K562 (cell line): ENCODE data around the gene VENTX. TPM values are rescaled to one million over a fixed set of nuclear protein-coding genes. Genes with fewer than 3 reads are reported as not detected.

Experiments used
- ATAC-seq: fragments of 200-7000 bp; cut with Tn5 transposase; 3 replicates; pipeline ENCODE4 v1.9.1; 2020; ENCODE audit warnings: moderate library complexity
- BruUV-seq: library from RNA; stranded (reverse); fragments of 400-500 nt; replicated peaks from 2 replicates; lab custom pipeline; 2021; lab: Mats Ljungman, UMichigan
- CTCF ChIA-PET: fragments of 300-600 bp; formaldehyde crosslinking; extraction: SDS; loops from one replicate; lab custom pipeline; 2021; ENCODE audit warnings: low intra/inter-chr PET ratio; lab: Yijun Ruan, JAX
- POLR2A ChIA-PET: fragments of 300-600, 350-650 bp; sonication (Branson Sonifier 250); formaldehyde crosslinking; extraction: SDS; loops from one replicate; lab custom pipeline; 2021; ENCODE audit warnings: antibody characterized with exemption, inconsistent platforms; lab: Yijun Ruan, JAX
- DNase-seq, 4 experiments: peaks; one replicate each; pipeline versions ENCODE4 v3.0.0 to v3.0.0-alpha.2; 2011 to 2018; ENCODE audit warnings: low spot score in 3 of 4, mixed read lengths in 3 of 4; ENCODE audit errors: extremely low read depth in 1 of 4
- FAIRE-seq: peaks from 2 replicates; lab custom pipeline; 2011; peaks lifted over from hg19 to GRCh38; lab: Jason Lieb, UNC
- H2AFZ ChIP-seq: 2 replicates; pipeline ENCODE4 v1.6.0; 2011; ENCODE audit warnings: low read depth, low read length, control low read depth, inconsistent platforms
- H3K27ac ChIP-seq: fragments of 200-600 bp; 3 replicates; pipeline ENCODE4 v1.8.0; 2011; ENCODE audit warnings: low read depth, mild to moderate bottlenecking, control low read depth, inconsistent platforms, low read length, moderate library complexity, mixed read lengths; ENCODE audit errors: extremely low read depth
- H3K27me3 ChIP-seq, 2 experiments: fragments of 300-600 bp in 1 of 2; 2 replicates in 1 of 2; 3 replicates in 1 of 2; pipeline versions ENCODE4 v1.6.0 to v1.8.0; 2011; ENCODE audit warnings: inconsistent platforms in 2 of 2, low read length in 2 of 2, mild to moderate bottlenecking in 1 of 2, mixed read lengths in 1 of 2, moderate library complexity in 1 of 2; ENCODE audit not compliant: control insufficient read depth in 2 of 2, insufficient read depth in 2 of 2
- H3K36me3 ChIP-seq: fragments of 300-600 bp; 3 replicates; pipeline ENCODE4 v1.8.0; 2011; ENCODE audit warnings: mild to moderate bottlenecking, low read length, inconsistent platforms; ENCODE audit not compliant: control insufficient read depth, insufficient read depth
- H3K4me1 ChIP-seq, 2 experiments: fragments of 200-600 bp in 1 of 2; replicated peaks in 1 of 2; 2 replicates in 1 of 2; 3 replicates in 1 of 2; pipeline versions ENCODE4 v1.5.1 to v1.8.0; 2011; ENCODE audit warnings: inconsistent platforms in 2 of 2, low read length in 2 of 2, mild to moderate bottlenecking in 1 of 2, mixed read lengths in 1 of 2, moderate library complexity in 1 of 2; ENCODE audit not compliant: control insufficient read depth in 2 of 2, insufficient read depth in 2 of 2
- H3K4me2 ChIP-seq: 2 replicates; pipeline ENCODE4 v1.6.1; 2011; ENCODE audit warnings: low read length, control low read depth, inconsistent platforms, mixed read lengths; ENCODE audit not compliant: insufficient read depth
- H3K4me3 ChIP-seq: fragments of 200-600 bp; sonication (generic), shearing (Covaris generic); 2 replicates; pipeline ENCODE4 v1.5.1; 2016; ENCODE audit warnings: control low read depth, inconsistent platforms
- H3K79me2 ChIP-seq: fragments of 200-600 bp; 3 replicates; pipeline ENCODE4 v1.8.0; 2011; ENCODE audit warnings: low read length, inconsistent platforms; ENCODE audit not compliant: control insufficient read depth, insufficient read depth
- H3K9ac ChIP-seq, 2 experiments: 2 replicates each; pipeline versions ENCODE4 v1.6.0 to v1.6.1; 2011; ENCODE audit warnings: low read depth in 2 of 2, low read length in 2 of 2, control low read depth in 1 of 2, inconsistent platforms in 1 of 2, mild to moderate bottlenecking in 1 of 2, mixed read lengths in 1 of 2; ENCODE audit not compliant: insufficient read depth in 1 of 2
- H3K9me1 ChIP-seq: one replicate; pipeline ENCODE4 v1.6.0; 2011; ENCODE audit warnings: inconsistent platforms, mild to moderate bottlenecking, low read length, moderate library complexity; ENCODE audit not compliant: control insufficient read depth, insufficient read depth
- H3K9me3 ChIP-seq: replicated peaks from 2 replicates; pipeline ENCODE4 v1.5.1; 2011; ENCODE audit warnings: low read depth, low read length, inconsistent platforms; ENCODE audit not compliant: control insufficient read depth, insufficient read depth
- H4K20me1 ChIP-seq: replicated peaks from 2 replicates; pipeline ENCODE4 v1.6.1; 2011; ENCODE audit warnings: low read length, inconsistent platforms, mixed read lengths; ENCODE audit not compliant: control insufficient read depth, insufficient read depth
- CREB1 ChIP-seq, 2 experiments: sonication (generic) in 1 of 2; formaldehyde crosslinking in 1 of 2; IDR thresholded peaks; 2 replicates each; pipeline versions ENCODE4 v1.6.1 to v1.8.0; 2012 to 2022; ENCODE audit warnings: inconsistent platforms in 1 of 2, mild to moderate bottlenecking in 1 of 2, missing genetic modification reagents in 1 of 2, moderate library complexity in 1 of 2
- ZBTB33 ChIP-seq: sonication (generic); formaldehyde crosslinking; IDR thresholded peaks from 2 replicates; pipeline ENCODE4 v1.8.1; 2023; ENCODE audit warnings: mild to moderate bottlenecking, missing genetic modification reagents
- ZNF395 ChIP-seq: fragments of 200-800 bp; sonication (Bioruptor generic); IDR thresholded peaks from 2 replicates; pipeline ENCODE4 v1.6.1; 2017; ENCODE audit warnings: missing genetic modification characterization, missing compliant biosample characterization
- WGBS: fragments of 100-300 bp; shearing (Covaris generic); methylation state at CpG from one replicate; pipeline ENCODE4 v1.1.6; 2016; ENCODE audit warnings: low coverage, mixed read lengths; ENCODE audit not compliant: insufficient coverage; ENCODE audit errors: missing lambda C conversion rate; 5-methylcytosine and 5-hydroxymethylcytosine counted together
- in situ Hi-C: fragments of 300-500 bp; cut with MboI; formaldehyde crosslinking; loops from 4 replicates; pipeline ENCODE4 v1.15.0; 2018; ENCODE audit warnings: inconsistent platforms, mixed read lengths
- intact Hi-C: fragments of 100-400 bp; cut with micrococcal nuclease; formaldehyde crosslinking; loops from 2 replicates; pipeline ENCODE4 v1.14.2; 2022
- polyA plus RNA-seq, 8 experiments: library from polyadenylated mRNA; depleted of rRNA in 4 of 8; stranded (reverse) in 5 of 8; unstranded in 3 of 8; fragments of >200 nt; fragmentation: Nextera tagmentation in 2 of 8; fragmentation: Illumina TruSeq in 1 of 8; extraction: Ambion mirVana in 2 of 8; extraction: Trizol in 1 of 8; gene quantifications; 2 replicates each; pipeline versions ENCODE4 v1.2.1 to v1.2.3, GENCODE V29; 2011 to 2014; ENCODE audit warnings: inconsistent platforms in 1 of 8, missing spikeins in 1 of 8
- total RNA-seq, 7 experiments: library from RNA; depleted of rRNA in 6 of 7; stranded (reverse); fragments of >200 nt in 6 of 7; fragmentation: Illumina TruSeq in 2 of 7; extraction: Trizol in 2 of 7; gene quantifications; 2 replicates each; pipeline versions ENCODE4 v1.2.1 to v1.2.3, GENCODE V29; 2011 to 2021; ENCODE audit warnings: low replicate concordance in 1 of 7

VENTX gene
- total and polyA plus RNA-seq, 9 of the 15 experiments (the other 6 are each of a cell fraction or from before 2014, with no cell fraction given), result 0.07 to 0.70 (median 0.20) TPM; not detected in 1

- no peak for TF ChIP-seq ZNF395 (CRISPR knock-in tag)
These were observed 12.5 kb downstream of the VENTX start (continued) for GRCh38 chr10:133249975-133250754.

- Histone ChIP-seq H3K9ac (no peak overlapping the region; a peak in 1 of 4 replicates), H2AFZ (no peak overlapping the region), H3K9me3 (no peaks in the 10 kb centered on the region), H3K4me3 (no peak overlapping the region), H3K4me1 (peaks cover 17 to 70% of the 10 kb centered on the region in 2 experiments; a peak in 4 of 5 replicates), H4K20me1 (no peaks in the 10 kb centered on the region), H3K27ac (no peak overlapping the region), H3K27me3 (no peaks in the 10 kb centered on the region; a peak in 1 of 5 replicates), H3K4me2 (no peak overlapping the region), H3K9me1 (no peaks in the 10 kb centered on the region), H3K36me3 (no peaks in the 10 kb centered on the region), H3K79me2 (no peaks in the 10 kb centered on the region)
- ATAC-seq, result no peak
- TF ChIP-seq CREB1 (IDR thresholded peaks at IDR 0.05), result no peak
- no peak for TF ChIP-seq CREB1 (CRISPR knock-in tag; IDR thresholded peaks at IDR 0.05)
- 0 out of 2 replicates have a peak, but pooled peaks have one; percentile 51 for TF ChIP-seq ZBTB33
- DNase-seq, result no peak
- intact Hi-C loops, result no loop called here
- ChIA-PET CTCF (no interaction called here), POLR2A (interaction anchor here (0.7 kb wide), 1 partner anchor 12 kb away, joined by 3 read pairs; no protein-coding TSS in a partner anchor)
- no peak for FAIRE-seq
- in situ Hi-C loops, result no loop called here
- BruUV-seq, result no TSS peak
- WGBS, result 40% methylated on average over 16 of the region's 28 CpGs
These were observed 13.9 kb downstream of the VENTX start for GRCh38 chr10:133251388-133252222.
